A549 (cell line): Measurements from ENCODE around the gene ZIC4. TPM values are rescaled to one million over a fixed set of nuclear protein-coding genes. Genes with fewer than 3 reads are reported as not detected.

Experiments
- ATAC-seq, 2 experiments: fragments of 200-7000 bp in 1 of 2; fragments of >200 bp in 1 of 2; cut with Nextera tagmentation in 1 of 2; cut with Tn5 transposase in 1 of 2; 3 replicates each; pipeline versions ENCODE4 v1.8.0 to v1.9.1; 2018 to 2020; ENCODE audit warnings: mild to moderate bottlenecking in 1 of 2, moderate library complexity in 1 of 2
- CTCF ChIA-PET: fragments of 300-600 bp; sonication (Branson Sonifier 250); formaldehyde crosslinking; extraction: SDS; loops from one replicate; lab custom pipeline; 2021; ENCODE audit warnings: antibody characterized with exemption, inconsistent platforms; lab: Yijun Ruan, JAX
- POLR2A ChIA-PET: fragments of 350-600 bp; formaldehyde crosslinking; extraction: SDS; loops from one replicate; lab custom pipeline; 2021; ENCODE audit warnings: antibody characterized with exemption, inconsistent platforms; lab: Yijun Ruan, JAX
- DNase-seq, 2 experiments: peaks; one replicate each; pipeline versions ENCODE4 v3.0.0 to v3.0.0-alpha.2; 2011 to 2016; ENCODE audit warnings: low read depth in 1 of 2, low spot score in 1 of 2
- FAIRE-seq: peaks from 2 replicates; lab custom pipeline; 2011; peaks lifted over from hg19 to GRCh38; lab: Jason Lieb, UNC
- H3K27ac ChIP-seq, 2 experiments: fragments of >200 bp; sonication (Bioruptor Twin); formaldehyde crosslinking; 3 replicates each; pipeline ENCODE4 v1.5.1; 2016 to 2017
- H3K4me1 ChIP-seq: fragments of >200 bp; sonication (Bioruptor Twin); formaldehyde crosslinking; 3 replicates; pipeline ENCODE4 v1.6.1; 2016
- H3K4me2 ChIP-seq: fragments of >200 bp; sonication (Bioruptor Twin); formaldehyde crosslinking; 3 replicates; pipeline ENCODE4 v1.6.1; 2016
- H3K4me3 ChIP-seq: fragments of >200 bp; sonication (Bioruptor Twin); formaldehyde crosslinking; 3 replicates; pipeline ENCODE4 v1.5.1; 2016
- H3K9me3 ChIP-seq: fragments of >200 bp; sonication (Bioruptor Twin); formaldehyde crosslinking; 3 replicates; pipeline ENCODE4 v1.6.1; 2016
- ATOH8 ChIP-seq: fragments of 250-450 bp; sonication (Bioruptor Pico); IDR thresholded peaks from 2 replicates; pipeline ENCODE4 v1.5.0; 2020; ENCODE audit warnings: low read depth, mild to moderate bottlenecking, moderate library complexity
- BCL3 ChIP-seq: fragments of >200 bp; sonication (Bioruptor Twin); formaldehyde crosslinking; IDR thresholded peaks from 3 replicates; pipeline ENCODE4 v1.6.1; 2016
- CBX2 ChIP-seq: fragments of 200-600 bp; sonication (generic); IDR thresholded peaks from 2 replicates; pipeline ENCODE4 v1.6.1; 2016; ENCODE audit warnings: low read depth, mild to moderate bottlenecking, borderline replicate concordance
- CBX8 ChIP-seq: fragments of 200-600 bp; sonication (generic); IDR thresholded peaks from 2 replicates; pipeline ENCODE4 v1.6.1; 2016
- CEBPB ChIP-seq, 2 experiments: fragments of >200 bp in 1 of 2; sonication (Bioruptor Twin) in 1 of 2; formaldehyde crosslinking in 1 of 2; IDR thresholded peaks; 2 replicates each; pipeline ENCODE4 v1.6.1; 2012 to 2016
- CHD2 ChIP-seq: fragments of 150-350 bp; IDR thresholded peaks from 2 replicates; pipeline ENCODE4 v1.6.1; 2014; ENCODE audit warnings: low read length; ENCODE audit not compliant: partially characterized antibody
- EHF ChIP-seq: fragments of 250-450 bp; sonication (Bioruptor Pico); IDR thresholded peaks from 2 replicates; pipeline ENCODE4 v1.5.0; 2020; ENCODE audit warnings: mild to moderate bottlenecking
- EP300 ChIP-seq, 2 experiments: fragments of >200 bp; sonication (Bioruptor Twin); formaldehyde crosslinking; IDR thresholded peaks; 2 replicates in 1 of 2; 3 replicates in 1 of 2; pipeline ENCODE4 v1.6.1; 2016 to 2017
- FOSB ChIP-seq: fragments of 250-450 bp; sonication (Bioruptor Pico); IDR thresholded peaks from 2 replicates; pipeline ENCODE4 v1.5.0; 2020; ENCODE audit warnings: mild to moderate bottlenecking, moderate library complexity
- FOSL2 ChIP-seq, 2 experiments: fragments of 450-650 bp in 1 of 2; fragments of >200 bp in 1 of 2; sonication (Bioruptor Twin) in 1 of 2; formaldehyde crosslinking; IDR thresholded peaks; 2 replicates each; pipeline versions ENCODE4 v1.5.0 to v1.6.1; 2016 to 2020; ENCODE audit warnings: mild to moderate bottlenecking in 1 of 2, moderate library complexity in 1 of 2
- FOXS1 ChIP-seq: fragments of 250-450 bp; sonication (Bioruptor Pico); IDR thresholded peaks from 2 replicates; pipeline ENCODE4 v1.5.0; 2020; ENCODE audit warnings: mild to moderate bottlenecking, moderate library complexity
- HDAC2 ChIP-seq: fragments of 200-600 bp; sonication (generic); IDR thresholded peaks from 2 replicates; pipeline ENCODE4 v1.6.1; 2016
- HEYL ChIP-seq: fragments of 250-450 bp; sonication (Bioruptor Pico); IDR thresholded peaks from 2 replicates; pipeline ENCODE4 v1.8.0; 2021; ENCODE audit warnings: mild to moderate bottlenecking, moderate library complexity
- HOXA7 ChIP-seq: fragments of 250-450 bp; sonication (Bioruptor Pico); IDR thresholded peaks from 2 replicates; pipeline ENCODE4 v1.5.0; 2020; ENCODE audit warnings: mild to moderate bottlenecking, moderate library complexity
- HOXB13 ChIP-seq: fragments of 250-450 bp; sonication (Bioruptor Pico); IDR thresholded peaks from 2 replicates; pipeline ENCODE4 v1.5.0; 2020; ENCODE audit warnings: low read depth, mild to moderate bottlenecking, moderate library complexity
- KDM1A ChIP-seq: fragments of 200-600 bp; sonication (generic); IDR thresholded peaks from 2 replicates; pipeline ENCODE4 v1.6.1; 2016; ENCODE audit warnings: low read depth, mild to moderate bottlenecking
- KDM5A ChIP-seq: fragments of 200-600 bp; sonication (generic); IDR thresholded peaks from 2 replicates; pipeline ENCODE4 v1.6.1; 2016; ENCODE audit warnings: antibody characterized with exemption, mild to moderate bottlenecking
- NFE2L2 ChIP-seq: fragments of 150-350 bp; conservative IDR thresholded peaks from 2 replicates; pipeline ENCODE4 v1.6.1; 2014; ENCODE audit warnings: low read length
- NPAS2 ChIP-seq: fragments of 250-450 bp; sonication (Bioruptor Pico); IDR thresholded peaks from 2 replicates; pipeline ENCODE4 v1.8.0; 2022; ENCODE audit warnings: mild to moderate bottlenecking, moderate library complexity, borderline replicate concordance
- NR3C1 ChIP-seq: fragments of >200 bp; sonication (Bioruptor Twin); formaldehyde crosslinking; IDR thresholded peaks from 3 replicates; pipeline ENCODE4 v1.6.1; 2017
- PHF8 ChIP-seq: fragments of 200-600 bp; sonication (generic); IDR thresholded peaks from 2 replicates; pipeline ENCODE4 v1.6.1; 2016; ENCODE audit warnings: low read depth, mild to moderate bottlenecking, antibody characterized with exemption, moderate library complexity, borderline replicate concordance
- POLR2AphosphoS2 ChIP-seq: conservative IDR thresholded peaks from 2 replicates; pipeline ENCODE4 v1.6.1; 2012; ENCODE audit warnings: low read length, improper control_type of control experiment, inconsistent platforms
- RCOR1 ChIP-seq: fragments of 150-350 bp; IDR thresholded peaks from 2 replicates; pipeline ENCODE4 v1.6.1; 2014; ENCODE audit warnings: antibody characterized with exemption, low read length, low read depth
- REST ChIP-seq: fragments of 200-600 bp; sonication (generic); IDR thresholded peaks from 2 replicates; pipeline ENCODE4 v1.6.1; 2016; ENCODE audit warnings: antibody characterized with exemption, mild to moderate bottlenecking, moderate library complexity
- SREBF2 ChIP-seq: fragments of 450-650 bp; IDR thresholded peaks from 2 replicates; pipeline ENCODE4 v1.6.1; 2014; ENCODE audit warnings: mild to moderate bottlenecking, moderate library complexity
- WGBS: methylation state at CpG from one replicate; pipeline ENCODE4 v1.1.6; 2017; ENCODE audit errors: missing lambda C conversion rate; 5-methylcytosine and 5-hydroxymethylcytosine counted together
- polyA plus RNA-seq, 4 experiments: library from polyadenylated mRNA; depleted of rRNA in 3 of 4; stranded (reverse); fragments of >200 nt; fragmentation: RNase III in 1 of 4; extraction: RNeasy Plus Mini Kit Qiagen cat#74134 plus additional on column Dnase treatment in 1 of 4; gene quantifications; 2 replicates in 3 of 4; 3 replicates in 1 of 4; pipeline ENCODE4 v1.2.3, GENCODE V29; 2011 to 2017
- TF ChIP-seq, protein P1 (sequence below): fragments of >200 bp; sonication (Bioruptor Twin); formaldehyde crosslinking; IDR thresholded peaks from 2 replicates; pipeline ENCODE4 v1.6.1; 2016
- TF ChIP-seq, protein P2 (sequence below): fragments of 250-450 bp; sonication (Bioruptor Pico); IDR thresholded peaks from 2 replicates; pipeline ENCODE4 v1.5.0; 2021; ENCODE audit warnings: mild to moderate bottlenecking, moderate library complexity, borderline replicate concordance
- TF ChIP-seq, protein P3 (sequence below): IDR thresholded peaks from 2 replicates; pipeline ENCODE4 v1.6.1; 2012; ENCODE audit warnings: low read depth, borderline replicate concordance

The ZIC4 gene
- polyA plus RNA-seq, 2 of the 4 experiments (the other 2 are of a cell fraction): not detected

DNA sequence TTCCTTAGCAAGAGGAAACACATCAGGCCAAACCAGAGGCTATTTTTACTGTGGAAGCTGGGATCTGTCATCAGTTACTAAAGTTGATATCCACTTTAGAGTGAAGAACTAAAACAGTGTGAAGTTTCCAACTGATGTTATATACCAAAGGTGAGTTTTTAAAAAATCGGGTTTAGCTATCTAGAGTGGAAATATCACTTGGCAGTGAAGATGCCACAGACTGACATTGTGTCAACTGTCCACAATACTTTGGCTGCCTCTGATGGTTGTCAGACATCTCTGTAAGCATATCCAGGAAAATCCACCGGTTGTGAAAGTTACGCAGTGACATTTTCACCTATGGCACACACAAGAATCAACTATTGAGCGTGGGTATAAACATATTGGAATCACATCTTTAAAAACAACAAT lies 12.0 kb upstream of the ZIC4 start:
- 71% methylated on average over 4 of the region's 4 CpGs for WGBS
- FAIRE-seq: no peak
- TF ChIP-seq HOXB13 (no peak), CEBPB (IDR thresholded peaks at IDR 0.05) (no peak), ATOH8 (no peak), FOSL2 (IDR thresholded peaks at IDR 0.05) (no peak), FOSL2 (CRISPR knock-in tag; IDR thresholded peaks at IDR 0.05) (no peak), SREBF2 (no peak), REST (no peak), HEYL (CRISPR knock-in tag) (no peak), CHD2 (no peak), KDM5A (no peak), CBX8 (no peak), RCOR1 (no peak), POLR2AphosphoS2 (no peak), NR3C1 (no peak), KDM1A (no peak)
- TF ChIP-seq, protein P1, sequence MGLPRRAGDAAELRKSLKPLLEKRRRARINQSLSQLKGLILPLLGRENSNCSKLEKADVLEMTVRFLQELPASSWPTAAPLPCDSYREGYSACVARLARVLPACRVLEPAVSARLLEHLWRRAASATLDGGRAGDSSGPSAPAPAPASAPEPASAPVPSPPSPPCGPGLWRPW: no peak

GRCh38 chr3:147417551-147418295 lies 11.4 kb upstream of the ZIC4 start:
- no peak for TF ChIP-seq HDAC2
- no peak for TF ChIP-seq NPAS2 (CRISPR knock-in tag)
- no peak for TF ChIP-seq BCL3
- TF ChIP-seq CHD2: no peak
- no peak for TF ChIP-seq FOSB (CRISPR knock-in tag)
- no peak for TF ChIP-seq ATOH8
- TF ChIP-seq, protein P2, sequence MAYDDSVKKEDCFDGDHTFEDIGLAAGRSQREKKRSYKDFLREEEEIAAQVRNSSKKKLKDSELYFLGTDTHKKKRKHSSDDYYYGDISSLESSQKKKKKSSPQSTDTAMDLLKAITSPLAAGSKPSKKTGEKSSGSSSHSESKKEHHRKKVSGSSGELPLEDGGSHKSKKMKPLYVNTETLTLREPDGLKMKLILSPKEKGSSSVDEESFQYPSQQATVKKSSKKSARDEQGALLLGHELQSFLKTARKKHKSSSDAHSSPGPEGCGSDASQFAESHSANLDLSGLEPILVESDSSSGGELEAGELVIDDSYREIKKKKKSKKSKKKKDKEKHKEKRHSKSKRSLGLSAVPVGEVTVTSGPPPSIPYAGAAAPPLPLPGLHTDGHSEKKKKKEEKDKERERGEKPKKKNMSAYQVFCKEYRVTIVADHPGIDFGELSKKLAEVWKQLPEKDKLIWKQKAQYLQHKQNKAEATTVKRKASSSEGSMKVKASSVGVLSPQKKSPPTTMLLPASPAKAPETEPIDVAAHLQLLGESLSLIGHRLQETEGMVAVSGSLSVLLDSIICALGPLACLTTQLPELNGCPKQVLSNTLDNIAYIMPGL: no peak
- no peak for TF ChIP-seq EP300 (IDR thresholded peaks at IDR 0.05)
- no peak for TF ChIP-seq HOXA7 (CRISPR knock-in tag)
- TF ChIP-seq NFE2L2: no peak
- no peak for TF ChIP-seq HEYL (CRISPR knock-in tag)
- TF ChIP-seq, protein P3, sequence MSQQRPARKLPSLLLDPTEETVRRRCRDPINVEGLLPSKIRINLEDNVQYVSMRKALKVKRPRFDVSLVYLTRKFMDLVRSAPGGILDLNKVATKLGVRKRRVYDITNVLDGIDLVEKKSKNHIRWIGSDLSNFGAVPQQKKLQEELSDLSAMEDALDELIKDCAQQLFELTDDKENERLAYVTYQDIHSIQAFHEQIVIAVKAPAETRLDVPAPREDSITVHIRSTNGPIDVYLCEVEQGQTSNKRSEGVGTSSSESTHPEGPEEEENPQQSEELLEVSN: no peak
- no peak for TF ChIP-seq EHF (CRISPR knock-in tag)
- TF ChIP-seq CEBPB (IDR thresholded peaks at IDR 0.05): no peak
- TF ChIP-seq PHF8: no peak
- TF ChIP-seq CBX2: no peak
- TF ChIP-seq FOXS1 (CRISPR knock-in tag): no peak
- WGBS: 59% methylated on average over 7 of the region's 7 CpGs
- ChIA-PET CTCF (no interaction called here), POLR2A (no interaction called here)
- ATAC-seq (no peak), FAIRE-seq (no peak), DNase-seq (no peak)
- no peak overlapping the region for H3K4me3 ChIP-seq
- no peak overlapping the region for H3K27ac ChIP-seq
- no peak overlapping the region for H3K4me2 ChIP-seq
- no peaks in the 10 kb centered on the region for H3K4me1 ChIP-seq
- H3K9me3 ChIP-seq: no peaks in the 10 kb centered on the region

More for the DNA sequence above, 12.0 kb upstream of the ZIC4 start:
- CTCF ChIA-PET: no interaction called here
- H3K4me2 ChIP-seq: no peak overlapping the region
- no peaks in the 10 kb centered on the region for H3K4me1 ChIP-seq
- ATAC-seq: no peak
- POLR2A ChIA-PET: no interaction called here
- DNase-seq: no peak
- H3K9me3 ChIP-seq: no peaks in the 10 kb centered on the region
- H3K4me3 ChIP-seq: no peak overlapping the region
- no peak overlapping the region for H3K27ac ChIP-seq
